HG03045 (cell line): ENCODE results near the gene DYNLL2.
A peak's percentile ranks its signal among the peaks of the same experiment; 100 is the strongest.
"Not testable (repeated sequence)": the region's sequence is repeated elsewhere in the genome, so short reads cannot be mapped to it uniquely, and the experiment has no call there.

ENCODE experiments used
- ATAC-seq: cut with Tn5 transposase; IDR thresholded peaks from one replicate; pipeline ENCODE4 v1.9.1; 2021; ENCODE audit warnings: mild to moderate bottlenecking, moderate library complexity; ENCODE audit not compliant: unreplicated experiment

The DYNLL2 gene

DNA sequence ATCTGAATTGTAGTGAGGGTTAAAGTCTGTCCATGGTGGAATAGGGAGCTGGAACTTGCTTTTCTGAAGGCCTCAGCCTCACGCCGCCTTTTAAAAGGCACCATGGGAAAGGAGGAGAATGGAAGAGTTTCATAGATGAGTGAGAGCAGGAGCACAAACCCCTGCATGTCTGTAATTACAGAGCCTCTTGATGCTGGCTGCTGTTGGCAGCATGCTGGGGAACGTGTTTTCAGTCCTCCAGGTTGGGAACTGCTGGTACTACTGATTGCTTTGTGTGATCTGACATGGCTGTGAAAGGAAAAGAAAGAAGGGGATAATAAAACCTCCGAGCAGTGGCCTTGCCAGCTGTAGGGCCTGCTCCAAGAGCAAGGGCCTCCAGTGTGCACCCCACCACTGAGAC lies 16.8 kb upstream of the DYNLL2 start:
- no peak for ATAC-seq

DNA sequence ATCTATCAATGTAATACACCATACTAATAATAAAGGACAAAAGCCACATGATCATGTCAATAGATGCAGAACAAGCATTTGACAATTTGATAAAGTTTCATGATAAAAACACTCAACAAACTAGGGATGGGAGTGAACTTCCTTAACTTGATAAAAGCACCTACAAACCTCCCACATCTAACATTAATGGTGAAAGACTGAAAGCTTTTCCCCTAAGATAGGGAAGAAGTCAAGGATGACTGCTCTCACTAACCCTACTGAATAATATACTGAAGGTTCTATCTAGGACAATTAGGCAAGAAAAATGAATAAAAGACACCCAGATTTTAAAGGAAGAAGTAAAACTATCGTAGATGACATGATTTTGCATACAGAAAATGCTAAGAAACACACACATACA lies 10.4 kb upstream of the DYNLL2 start:
- ATAC-seq = no peak

GRCh38 chr17:58073266-58073665 lies 10.0 kb upstream of the DYNLL2 start:
- not testable (repeated sequence) for ATAC-seq

- ATAC-seq = not testable (repeated sequence)
Observed at GRCh38 chr17:58074406-58074805, 8.8 kb upstream of the DYNLL2 start.

DNA sequence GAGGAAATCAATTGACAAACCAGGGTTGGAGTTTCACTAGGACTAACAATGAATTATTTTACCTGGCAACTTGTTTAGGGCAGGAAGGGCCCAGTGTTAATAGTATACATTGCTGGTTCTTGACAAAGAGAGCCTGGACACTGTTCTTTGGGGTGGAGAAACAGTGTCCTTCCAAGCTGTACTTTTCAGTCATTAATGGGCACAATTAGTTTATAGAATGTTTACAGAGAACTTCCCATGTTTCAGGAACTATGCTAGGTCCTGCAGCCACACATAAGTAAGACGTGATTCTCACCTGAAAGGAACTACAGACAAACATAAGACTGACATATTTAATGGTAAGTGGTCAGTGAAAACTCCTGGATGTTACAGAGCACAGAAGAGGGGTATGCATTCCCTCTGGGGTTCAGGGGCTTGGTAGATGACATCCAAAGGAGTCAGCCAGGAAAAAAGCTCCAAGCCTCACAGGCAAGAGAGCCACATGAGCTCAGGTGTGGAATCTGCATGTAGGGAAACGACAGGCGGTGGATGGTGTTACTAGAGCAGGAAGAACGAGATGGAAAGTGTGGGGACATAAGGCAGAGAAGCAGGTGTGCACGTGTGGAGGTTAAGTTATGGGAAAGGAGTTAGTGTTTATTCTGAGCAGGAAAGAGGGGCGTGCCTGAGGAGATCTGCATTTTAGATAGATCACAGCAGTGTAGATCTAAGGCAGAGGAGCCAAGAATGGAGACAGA lies 3.8 kb upstream of the DYNLL2 start:
- no peak for ATAC-seq

DNA sequence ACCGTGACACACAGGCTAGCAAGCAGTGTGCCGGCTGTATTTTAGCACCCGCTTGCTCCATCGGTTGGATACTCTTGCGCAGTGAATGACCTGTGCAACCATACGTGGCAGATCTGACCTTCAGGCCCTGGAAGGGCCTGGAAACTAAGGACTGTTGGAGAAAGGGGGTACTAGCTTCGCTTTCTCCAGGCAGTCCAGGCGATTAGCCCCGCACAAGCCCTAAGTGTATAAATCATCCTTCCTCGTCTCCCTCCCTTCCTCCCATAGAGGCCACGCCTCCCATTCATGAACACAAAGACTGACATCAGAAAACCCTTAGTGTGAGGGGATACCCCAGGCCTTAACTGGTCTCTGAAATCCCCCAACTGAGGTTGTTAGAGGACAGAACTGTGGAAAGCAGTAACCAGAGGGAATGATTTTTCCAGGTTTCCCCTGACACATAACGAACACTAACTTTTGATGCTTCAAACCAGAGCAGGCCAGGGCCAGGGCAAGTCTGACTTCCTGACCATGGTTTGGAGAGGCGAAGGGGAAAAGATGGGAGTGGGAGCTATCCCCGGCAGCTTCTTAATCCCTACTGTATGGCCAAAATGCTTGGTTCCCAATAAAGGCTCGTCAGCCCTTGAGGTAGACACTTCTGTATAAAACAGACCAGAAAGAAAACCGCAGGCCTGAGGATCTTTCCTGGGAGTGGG lies 1.4 kb upstream of the DYNLL2 start:
- ATAC-seq = no peak

DNA sequence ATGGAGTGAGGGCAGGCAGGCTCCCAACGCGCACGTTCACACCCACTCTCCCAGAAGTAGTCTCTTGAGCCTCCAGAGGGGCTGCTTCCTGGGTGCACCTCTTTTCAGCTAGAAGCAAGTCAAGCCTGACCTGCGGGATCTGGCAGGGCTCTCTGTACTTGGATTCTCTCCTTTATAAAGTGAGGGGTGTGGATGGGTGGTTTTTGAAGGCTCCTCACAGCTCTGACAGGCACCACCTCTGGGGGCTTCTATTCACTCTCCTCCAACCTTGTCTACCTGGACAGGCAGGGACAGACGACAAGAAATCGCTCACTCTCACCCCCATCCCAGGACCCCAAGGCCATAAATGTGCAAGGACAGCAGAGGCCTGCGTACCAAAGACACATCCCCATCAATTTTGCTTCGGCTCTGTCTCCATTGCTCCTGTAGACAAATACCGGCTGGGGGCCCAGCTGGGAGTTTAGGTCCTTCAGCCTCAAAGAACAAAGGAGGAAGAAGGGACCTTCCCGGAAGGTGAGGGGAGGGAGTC lies 814 bp upstream of the DYNLL2 start:
- no peak for ATAC-seq

- ATAC-seq = peak; percentile 60
Observed at GRCh38 chr17:58083491-58084316, 485 bp downstream of the DYNLL2 start.

GRCh38 chr17:58084317-58084981 lies 1.2 kb downstream of the DYNLL2 start:
- no peak for ATAC-seq

DNA sequence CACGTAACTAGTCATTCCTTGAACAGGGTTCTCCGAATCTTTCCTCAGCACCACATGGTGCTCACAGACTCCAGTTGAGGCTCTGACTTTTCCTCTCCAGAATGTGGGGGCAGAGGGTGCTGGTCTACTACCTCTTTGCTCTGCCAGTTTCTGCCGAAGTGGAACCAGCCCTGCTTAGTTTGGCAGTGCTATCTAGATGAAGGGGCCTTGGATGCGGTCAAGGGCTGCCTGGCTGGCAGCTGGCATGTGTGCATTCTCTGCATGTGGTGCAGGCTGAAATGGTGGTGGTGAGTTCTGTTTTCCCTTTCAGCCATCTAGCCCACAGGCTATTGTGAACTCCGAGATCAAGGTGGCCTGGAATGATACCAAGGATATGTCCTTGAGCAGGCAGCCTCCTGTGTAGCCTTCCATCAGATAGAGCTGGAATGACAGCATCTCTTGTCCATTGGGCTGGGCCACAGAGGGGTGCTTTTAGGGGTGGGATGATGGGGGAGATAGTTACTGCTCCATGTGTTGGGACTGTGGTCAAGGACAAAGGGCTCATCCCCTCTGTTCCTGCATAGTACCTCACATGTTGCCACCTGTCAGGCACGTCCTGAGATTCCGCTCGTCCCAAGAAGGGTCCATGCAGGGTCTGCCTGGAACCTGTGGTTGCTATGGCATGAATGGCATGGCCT lies 2.0 kb downstream of the DYNLL2 start:
- ATAC-seq = no peak

DNA sequence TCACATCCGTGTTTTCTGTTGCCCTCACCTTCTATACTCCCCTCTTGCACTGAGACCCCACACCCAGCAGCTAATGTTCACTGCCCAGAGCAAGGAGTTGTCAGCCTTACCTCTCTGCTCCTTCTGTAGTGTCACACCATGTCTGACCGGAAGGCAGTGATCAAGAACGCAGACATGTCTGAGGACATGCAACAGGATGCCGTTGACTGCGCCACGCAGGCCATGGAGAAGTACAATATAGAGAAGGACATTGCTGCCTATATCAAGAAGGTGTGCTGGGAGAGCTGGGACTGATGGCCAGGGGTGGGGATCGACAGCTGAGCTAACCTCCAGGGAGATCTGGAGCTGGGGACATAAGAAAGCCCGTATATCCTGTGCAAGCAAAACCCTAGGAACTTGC lies 3.7 kb downstream of the DYNLL2 start:
- no peak for ATAC-seq

DNA sequence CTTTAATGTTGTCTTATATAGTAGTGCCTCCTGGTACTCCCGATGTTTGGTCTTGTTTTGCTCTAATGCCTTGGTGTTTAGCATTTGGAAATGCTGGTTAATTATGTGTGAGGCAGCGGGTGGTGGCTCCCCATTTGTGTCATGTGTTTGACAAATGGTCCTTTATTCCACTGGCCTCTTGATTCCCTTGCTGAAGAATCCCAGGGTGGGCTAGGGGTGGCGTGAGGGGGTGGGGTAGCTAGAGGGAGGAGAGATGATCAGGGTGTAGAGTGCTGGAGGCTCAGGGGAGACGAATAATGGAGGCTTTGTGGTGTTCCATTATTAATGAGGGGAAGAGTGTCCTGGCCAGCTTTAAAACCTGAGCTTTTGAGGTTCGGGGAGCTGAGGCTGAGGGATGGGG lies 5.4 kb downstream of the DYNLL2 start:
- ATAC-seq = no peak

- ATAC-seq = no peak
Observed at GRCh38 chr17:58089111-58089510, 5.9 kb downstream of the DYNLL2 start.

DNA sequence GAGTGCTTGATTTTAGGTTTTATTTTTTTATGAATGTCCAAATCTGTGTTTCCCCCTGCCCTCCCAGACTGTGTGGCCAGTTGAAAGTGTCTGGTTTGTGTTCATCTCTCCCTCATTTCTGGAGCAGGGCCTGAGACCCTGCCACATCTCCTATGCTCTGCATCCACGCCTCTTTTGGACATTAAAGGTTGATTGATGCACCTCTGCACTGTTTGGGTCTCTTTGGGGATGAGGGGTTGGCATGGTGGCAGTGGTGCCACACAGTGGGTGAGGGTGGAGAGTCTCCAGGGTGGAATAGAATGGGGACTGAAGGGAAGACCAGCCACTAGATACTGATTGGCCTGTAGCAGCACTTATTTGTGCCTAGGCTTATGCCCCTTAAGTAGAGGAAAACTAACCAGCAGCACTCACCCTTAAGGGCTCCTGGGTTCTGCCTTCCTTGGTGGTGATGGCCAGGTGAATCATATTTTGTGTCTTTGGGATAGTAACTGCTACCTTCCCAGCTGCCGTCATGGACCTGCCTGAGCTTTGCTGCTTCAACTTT lies 7.9 kb downstream of the DYNLL2 start:
- no peak for ATAC-seq

DNA sequence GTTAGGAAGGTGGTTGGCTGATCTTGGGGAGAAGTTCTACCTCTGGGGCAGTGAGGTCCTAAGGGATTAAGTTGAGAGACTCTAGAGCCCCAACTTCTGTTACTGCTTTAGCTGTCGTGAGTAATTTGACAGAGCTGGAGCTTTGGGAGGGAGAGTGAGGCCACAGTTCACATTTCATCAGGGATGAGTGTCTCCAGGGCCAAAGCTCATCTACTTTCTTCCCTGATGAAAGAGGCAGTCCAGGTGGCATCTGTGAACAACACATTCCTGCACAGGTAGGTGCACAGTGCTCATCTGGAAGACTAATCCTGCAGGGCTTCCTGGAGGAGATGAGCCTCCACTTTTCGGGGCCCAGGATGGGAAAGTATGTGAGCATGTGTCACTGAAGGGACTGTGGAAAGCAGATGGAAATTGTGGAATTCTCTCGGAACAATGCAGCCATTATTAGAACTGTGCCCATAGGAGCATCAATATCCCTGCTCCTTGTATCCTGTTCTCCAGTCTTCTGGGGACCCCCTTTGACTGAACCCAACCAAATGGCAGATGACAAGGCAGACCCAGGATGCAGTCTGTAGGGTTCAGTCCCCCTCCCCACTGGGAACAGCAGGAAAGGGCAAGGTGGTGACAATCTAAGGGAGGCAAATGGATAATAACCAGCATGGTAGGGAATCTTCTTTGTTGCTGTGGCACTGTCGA lies 9.0 kb downstream of the DYNLL2 start:
- ATAC-seq = no peak

DNA sequence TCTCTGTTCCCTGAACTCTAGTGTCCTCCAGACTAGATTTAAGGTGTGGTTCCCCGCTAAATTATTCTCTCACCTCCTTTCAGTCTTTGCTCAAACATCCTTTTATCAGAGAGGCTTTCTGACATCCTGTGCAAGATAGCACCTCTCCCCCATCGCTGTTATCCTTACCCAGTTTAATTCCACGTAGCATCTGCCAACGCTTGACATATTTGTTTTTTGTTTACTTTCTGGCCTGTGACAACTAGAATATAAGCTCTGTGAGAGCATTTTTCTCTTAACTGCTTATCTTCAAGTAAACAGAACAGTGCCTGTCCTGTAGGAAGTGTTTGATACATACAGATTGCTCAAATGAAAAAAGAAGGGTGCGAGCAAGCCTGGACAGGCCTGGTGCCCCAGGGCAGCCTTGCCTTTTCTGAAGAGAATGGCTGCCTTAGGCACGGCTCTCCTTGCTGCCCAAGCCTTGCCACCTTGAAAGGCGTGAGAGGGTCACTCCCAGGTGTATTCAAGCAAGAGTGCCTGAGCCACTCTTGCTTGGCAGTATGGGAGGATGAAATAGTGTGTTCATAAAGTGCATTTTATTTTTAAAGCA lies 9.7 kb downstream of the DYNLL2 start:
- ATAC-seq = no peak

- ATAC-seq = no peak
Observed at GRCh38 chr17:58094118-58094517, 10.9 kb downstream of the DYNLL2 start.

GRCh38 chr17:58096892-58097291 lies 13.7 kb downstream of the DYNLL2 start:
- ATAC-seq = no peak
